HL-60/S4 (cell line): ENCODE data around the gene POMT1.
"Not testable (repeated sequence)": the region's sequence is repeated elsewhere in the genome, so short reads cannot be mapped to it uniquely, and the experiment has no call there.

ENCODE experiments used
- in situ Hi-C: fragments of 300-500 bp; cut with MboI; formaldehyde crosslinking; loops from 2 replicates; pipeline ENCODE4 v1.14.3; 2022; ENCODE audit warnings: low sequenced_read_pairs

POMT1 gene

DNA sequence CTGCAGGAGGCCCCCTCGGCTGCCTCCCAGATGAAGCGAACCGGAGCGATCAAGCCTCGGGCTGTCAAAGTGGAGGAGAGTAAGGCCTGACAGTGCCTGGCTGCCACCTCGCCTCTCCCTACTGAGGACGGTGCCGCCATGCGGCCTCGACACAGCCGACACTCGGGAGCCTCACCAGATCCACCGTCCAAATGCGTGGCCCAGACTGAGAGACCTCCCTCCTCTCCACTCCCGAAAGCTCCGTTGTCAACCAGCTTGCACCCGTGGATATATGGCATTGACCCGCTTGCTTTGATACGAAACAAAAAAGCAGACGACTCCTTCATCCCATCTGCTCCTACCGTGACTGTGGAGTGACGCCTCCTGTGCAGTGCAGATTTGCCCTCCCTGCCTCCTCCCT, 6.9 kb upstream of the POMT1 start:
- in situ Hi-C loops = no loop called here

DNA sequence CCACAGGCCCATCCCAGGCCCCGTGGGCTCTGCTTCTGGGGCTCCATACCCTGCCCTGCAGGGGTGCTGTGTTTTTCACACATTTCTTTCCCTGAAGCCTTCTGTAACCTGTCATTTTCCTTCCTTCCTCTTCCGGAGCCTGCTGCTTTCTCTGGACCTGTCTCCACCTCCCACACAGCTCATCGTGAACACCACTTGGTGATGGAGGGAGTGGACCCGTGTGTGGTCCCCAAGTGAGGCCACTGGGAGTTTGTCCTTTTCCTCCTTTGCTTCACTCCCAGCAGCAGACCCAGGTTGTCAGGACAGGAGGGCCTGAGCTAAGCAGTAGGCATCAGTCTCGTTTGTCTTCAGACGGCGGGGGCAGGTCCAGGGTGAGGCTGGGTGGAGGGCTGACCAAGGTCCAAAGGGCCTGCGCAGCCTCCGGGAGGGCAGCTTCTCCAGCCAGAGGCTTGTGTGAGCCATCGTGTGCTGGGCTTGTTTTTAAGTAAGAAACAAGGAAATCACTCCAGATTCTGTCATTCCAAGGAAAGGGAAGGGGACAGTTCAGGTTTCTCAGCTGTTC, 5.8 kb upstream of the POMT1 start:
- in situ Hi-C loops = no loop called here

- in situ Hi-C loops = no loop called here
Observed at GRCh38 chr9:131499254-131499767, 3.4 kb upstream of the POMT1 start.

DNA sequence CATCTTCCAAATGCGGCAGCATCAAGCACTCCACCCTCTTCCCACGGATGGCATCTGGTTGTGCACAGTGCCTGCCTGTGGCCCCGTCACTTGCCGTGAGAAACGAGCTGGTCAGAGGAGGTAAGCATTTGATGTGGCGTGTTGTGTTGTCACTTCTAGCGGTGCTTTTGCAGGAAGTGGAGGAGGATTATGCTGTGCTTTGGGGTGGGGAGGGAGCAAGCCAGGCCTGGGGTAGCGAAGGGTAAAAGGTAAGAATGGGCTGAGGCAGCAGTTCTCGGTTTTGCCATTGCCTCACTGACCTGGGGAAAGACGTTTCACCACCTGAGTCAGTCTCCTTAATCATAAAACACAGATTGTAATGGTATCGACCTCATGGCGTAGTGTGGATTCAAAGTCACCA, 2.3 kb upstream of the POMT1 start:
- in situ Hi-C loops = no loop called here

DNA sequence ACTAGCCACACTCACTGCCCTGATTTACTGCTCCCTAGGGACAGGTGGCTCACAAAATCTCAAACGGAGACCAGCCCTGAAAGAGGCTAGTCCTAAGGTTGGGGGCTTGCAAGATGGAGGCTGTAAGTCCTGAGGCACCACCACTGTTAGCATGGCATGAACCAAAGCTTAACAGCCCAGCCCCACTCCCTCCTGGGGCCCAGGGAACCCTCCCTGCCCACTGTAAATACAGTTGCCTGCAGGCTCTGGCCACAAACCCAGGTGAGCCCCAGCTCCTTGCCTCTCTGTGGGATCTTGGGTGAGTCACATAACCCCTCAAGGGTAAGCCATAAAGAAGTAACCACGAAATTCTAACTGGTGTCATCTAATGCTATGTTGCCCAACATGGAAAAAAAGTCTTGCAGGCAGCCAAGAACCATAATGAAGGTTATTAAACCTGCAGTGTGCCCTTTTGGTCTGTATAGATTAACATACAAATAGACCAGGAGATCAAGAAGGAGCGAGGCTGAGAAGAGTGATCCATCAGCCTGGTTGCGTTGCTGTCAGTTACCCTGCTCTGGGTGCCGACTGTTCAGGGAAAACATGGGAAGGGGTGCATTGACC, 1.7 kb upstream of the POMT1 start:
- in situ Hi-C loops = no loop called here

DNA sequence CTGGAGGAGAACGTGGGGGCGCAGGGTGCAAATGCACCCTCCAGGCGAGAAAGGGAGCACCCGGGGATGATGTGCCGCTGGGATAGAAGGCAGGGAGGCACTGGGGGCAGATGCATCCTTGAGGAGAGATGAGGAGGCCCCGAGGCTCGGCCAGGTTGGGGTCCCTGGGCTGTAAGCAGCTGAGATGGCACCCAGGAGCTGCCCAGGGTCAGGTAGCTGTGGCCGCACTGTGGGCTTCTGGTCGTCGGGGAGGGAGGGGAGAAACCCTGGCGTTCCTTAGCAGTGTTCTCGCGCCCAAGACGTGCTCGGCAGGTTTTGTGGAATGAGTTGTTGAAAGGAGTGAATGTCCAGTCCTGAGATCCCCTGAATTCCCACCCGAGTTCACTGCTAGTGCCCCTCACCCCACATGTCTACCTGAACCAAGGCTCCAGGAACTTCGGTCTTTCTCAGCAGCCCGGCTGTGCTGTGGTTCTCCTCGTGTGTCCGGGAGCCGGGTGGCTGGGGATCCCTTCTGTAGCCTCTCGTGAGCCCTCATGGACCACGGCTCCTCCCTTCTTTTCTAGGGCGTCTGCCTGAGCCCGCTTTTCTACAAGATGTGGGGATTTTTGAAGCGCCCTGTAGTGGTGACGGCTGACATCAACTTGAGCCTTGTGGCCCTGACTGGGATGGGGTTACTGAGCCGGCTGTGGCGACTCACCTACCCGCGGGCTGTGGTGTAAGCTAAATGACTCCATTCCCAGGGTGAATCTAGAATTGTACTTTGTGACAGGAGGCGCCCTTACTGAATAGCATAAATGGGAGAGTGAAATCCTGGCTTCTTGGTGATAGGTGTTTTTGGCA, 1.1 kb downstream of the POMT1 start:
- in situ Hi-C loops = no loop called here

- in situ Hi-C loops = no loop called here
Observed at GRCh38 chr9:131505012-131505411, 2.3 kb downstream of the POMT1 start.

DNA sequence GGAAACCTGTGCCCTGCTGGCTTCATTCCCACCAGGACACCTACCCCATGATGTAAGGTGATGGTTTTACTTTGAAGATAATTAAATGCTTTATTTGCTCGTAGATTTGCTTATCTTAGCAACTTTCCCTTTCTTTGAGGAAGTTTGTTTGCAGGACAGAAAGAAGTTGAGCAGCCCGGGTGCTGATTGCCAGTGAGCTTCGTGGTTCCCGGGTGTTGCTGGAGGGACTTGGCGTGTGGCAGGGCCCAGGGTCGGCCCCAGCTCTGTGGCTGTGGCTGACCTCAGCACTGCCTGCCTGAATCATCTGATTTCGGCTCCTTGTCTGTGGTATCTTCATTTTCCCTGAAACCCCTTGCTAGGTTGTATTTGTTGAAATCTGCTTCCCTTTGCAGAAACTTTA, 8.7 kb downstream of the POMT1 start:
- in situ Hi-C loops = no loop called here

GRCh38 chr9:131511880-131512279, 9.2 kb downstream of the POMT1 start:
- in situ Hi-C loops = no loop called here

DNA sequence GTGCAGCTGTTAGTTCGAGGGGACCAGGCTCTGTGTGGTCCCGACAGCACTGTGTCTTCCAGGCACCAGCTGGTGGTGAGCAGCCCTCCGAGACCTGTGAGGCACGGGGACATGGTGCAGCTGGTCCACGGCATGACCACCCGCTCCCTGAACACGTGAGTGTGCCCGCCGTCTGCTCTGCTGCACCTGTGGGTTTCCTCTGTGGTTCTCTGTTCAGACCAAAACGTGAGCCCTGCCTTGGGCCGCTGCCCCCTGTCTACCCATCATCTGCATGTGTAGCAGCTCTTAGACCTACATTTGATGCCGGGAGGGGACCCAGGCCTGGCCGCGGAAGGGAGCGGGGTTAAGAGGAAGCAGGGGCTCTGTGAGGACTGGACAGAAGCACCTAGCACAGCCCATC, 10.5 kb downstream of the POMT1 start:
- in situ Hi-C loops = no loop called here

- in situ Hi-C loops = not testable (repeated sequence)
Observed at GRCh38 chr9:131515559-131516031, 12.9 kb downstream of the POMT1 start.

DNA sequence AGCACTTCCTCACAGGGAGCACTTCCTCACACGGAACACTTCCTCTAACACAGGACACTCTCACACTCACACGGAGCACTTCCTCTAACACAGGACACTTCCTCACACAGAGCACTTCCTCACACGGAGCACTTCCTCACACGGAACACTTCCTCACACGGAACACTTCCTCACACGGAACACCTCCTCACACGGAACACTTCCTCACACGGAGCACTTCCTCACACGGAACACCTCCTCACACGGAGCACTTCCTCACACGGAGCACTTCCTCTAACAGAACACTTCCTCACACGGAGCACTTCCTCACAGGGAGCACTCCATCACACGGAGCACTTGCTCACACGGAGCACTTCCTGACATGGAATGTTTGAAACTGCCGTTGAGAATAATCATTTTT, 13.4 kb downstream of the POMT1 start:
- in situ Hi-C loops = no loop called here

DNA sequence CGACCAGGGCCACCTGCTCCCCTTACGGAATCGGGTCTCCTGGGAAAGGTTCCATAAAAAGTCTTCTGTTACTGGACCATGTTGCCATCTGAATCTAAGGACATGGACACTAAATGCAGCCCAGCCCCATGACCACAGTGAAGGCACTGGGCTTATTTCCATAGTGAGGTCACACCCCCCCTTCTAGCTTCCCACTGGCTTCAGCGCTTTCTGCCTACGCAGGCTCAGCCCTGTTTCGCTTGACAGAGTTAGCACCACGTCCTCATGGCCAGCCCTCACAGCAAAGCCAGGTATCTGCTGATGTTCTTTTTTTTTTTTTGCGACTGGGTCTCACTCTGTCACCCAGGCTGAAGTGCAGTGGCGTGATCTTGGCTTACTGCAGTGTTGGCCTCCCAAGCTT, 14.2 kb downstream of the POMT1 start:
- in situ Hi-C loops = no loop called here

DNA sequence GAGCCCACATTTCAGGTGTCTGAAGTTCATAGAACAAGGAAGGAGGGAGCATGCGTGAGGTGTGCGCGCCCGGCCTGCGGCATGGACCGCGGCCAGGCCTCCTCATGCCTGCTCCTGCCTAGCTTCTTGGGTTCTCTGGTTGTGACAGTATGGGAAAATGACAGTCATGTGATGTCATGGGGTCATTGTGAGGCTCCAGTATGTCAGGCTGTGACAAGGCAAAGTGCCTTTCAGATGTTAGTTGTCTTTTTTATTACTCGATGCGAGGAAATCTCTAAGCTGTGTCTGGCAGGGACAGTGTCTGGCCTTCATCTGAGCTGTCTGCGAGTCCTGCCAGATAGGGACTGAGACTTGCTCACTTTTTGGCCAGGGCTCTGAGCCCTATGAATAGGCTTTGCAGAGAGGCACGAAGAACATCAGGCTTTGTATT, 15.1 kb downstream of the POMT1 start:
- in situ Hi-C loops = no loop called here

- in situ Hi-C loops = no loop called here
Observed at GRCh38 chr9:131518553-131518952, 15.8 kb downstream of the POMT1 start.

DNA sequence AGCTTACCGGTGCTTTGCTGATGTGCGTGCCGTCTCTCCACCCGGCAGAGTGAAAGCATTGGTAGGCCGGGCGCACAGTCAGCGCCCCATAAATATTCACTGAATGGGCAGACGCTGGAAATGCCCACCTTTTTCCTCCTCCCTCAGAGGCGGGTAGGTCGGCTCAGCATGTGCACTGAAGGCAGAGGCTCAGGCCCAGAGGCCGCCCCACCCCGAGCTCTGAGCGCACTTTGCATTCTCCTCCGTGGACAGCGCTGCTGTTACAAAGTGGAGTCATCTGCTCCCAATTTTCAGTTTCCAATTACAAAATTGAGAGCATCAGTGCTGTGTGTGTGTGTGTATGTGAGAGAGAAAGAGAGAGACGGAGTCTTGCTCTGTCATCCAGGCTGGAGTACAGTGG, 17.8 kb downstream of the POMT1 start:
- in situ Hi-C loops = no loop called here

DNA sequence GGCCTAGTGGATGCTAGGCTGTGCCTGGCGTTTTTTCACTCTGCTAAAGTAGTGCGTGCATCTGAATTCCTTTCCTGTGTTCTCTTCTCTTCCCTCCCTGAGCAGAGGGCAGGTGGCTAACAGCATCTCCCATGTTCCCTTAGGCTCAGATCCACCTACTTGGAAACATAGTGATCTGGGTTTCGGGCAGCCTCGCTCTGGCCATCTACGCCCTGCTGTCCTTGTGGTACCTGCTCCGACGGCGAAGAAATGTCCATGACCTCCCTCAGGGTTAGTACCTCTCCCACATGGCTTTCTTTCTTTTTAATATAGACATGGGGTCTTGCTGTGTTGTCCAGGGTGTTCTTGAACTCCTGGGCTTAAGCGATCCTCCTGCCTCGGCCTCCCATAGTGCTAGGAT, 18.5 kb downstream of the POMT1 start:
- in situ Hi-C loops = no loop called here

DNA sequence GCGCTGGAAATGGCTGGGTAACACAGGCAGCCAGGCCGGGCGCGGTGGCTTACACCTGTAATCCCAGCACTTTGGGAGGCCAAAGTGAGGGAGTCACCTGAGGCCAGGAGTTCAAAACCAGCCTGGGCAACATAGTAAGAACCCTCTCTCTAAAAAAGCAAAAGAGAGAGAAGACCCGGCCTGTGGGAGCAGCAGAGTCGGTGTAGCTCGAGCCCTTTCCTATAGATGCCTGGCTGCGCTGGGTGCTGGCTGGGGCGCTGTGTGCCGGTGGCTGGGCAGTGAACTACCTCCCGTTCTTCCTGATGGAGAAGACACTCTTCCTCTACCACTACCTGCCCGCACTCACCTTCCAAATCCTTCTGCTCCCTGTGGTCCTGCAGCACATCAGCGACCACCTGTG, 19.1 kb downstream of the POMT1 start:
- in situ Hi-C loops = no loop called here

DNA sequence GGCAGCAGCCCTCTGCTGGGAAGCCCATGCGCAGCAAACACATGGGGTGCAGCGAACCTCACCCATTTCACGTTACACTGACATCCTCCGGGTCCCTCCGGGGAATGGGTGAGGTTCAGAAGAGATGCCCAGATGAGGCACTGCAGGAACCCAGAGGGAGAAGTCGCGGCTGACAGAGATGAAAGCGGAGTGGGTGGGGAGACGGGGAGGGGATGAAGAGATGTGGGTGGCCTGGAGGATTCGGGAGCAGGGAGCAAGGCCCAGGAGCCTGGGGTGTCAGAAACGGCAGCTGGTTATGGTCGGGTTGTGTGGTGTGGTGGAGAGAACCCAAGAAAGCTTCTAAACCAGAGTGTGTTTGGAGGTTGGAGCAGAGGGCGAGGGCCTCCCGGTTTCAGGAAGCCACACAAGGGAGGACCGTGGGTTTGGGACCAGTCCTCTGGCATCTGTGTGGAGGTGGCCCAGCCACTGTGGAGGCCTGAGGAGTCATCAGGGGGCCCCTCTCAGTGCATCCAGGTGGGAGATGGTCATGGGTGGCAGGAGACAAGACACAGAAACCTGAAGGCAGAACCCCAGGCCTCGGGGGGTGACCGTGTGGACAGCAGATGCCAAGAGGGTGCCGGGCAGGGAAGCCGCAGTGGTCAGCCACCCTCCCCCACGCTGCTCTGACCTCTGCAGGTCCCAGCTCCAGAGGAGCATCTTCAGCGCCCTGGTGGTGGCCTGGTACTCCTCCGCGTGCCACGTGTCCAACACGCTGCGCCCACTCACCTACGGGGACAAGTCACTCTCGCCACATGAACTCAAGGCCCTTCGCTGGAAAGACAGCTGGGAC, 19.8 kb downstream of the POMT1 start:
- in situ Hi-C loops = no loop called here

GRCh38 chr9:131523086-131523388, 20.3 kb downstream of the POMT1 start:
- in situ Hi-C loops = no loop called here
